Measurements from ENCODE around the gene ILKAP.

ILKAP gene

GRCh38 chr2:238203094-238203972 lies at the start of gene ILKAP:
TSS of gene ILKAP (minus strand) at chr2:238203695. CDS start at chr2:238203553, 142 bp downstream.
- peak; percentile 91 for DNase-seq

GRCh38 chr2:238252766-238253630 lies 49.5 kb upstream of the ILKAP start:
- no peak for DNase-seq

GRCh38 chr2:238251986-238252385 lies 48.5 kb upstream of the ILKAP start:
- DNase-seq: no peak

GRCh38 chr2:238251331-238251730 lies 47.8 kb upstream of the ILKAP start:
- no peak for DNase-seq

GRCh38 chr2:238250896-238251295 lies 47.4 kb upstream of the ILKAP start:
- DNase-seq: no peak

- no peak for DNase-seq
Measured at GRCh38 chr2:238247841-238248453, 44.5 kb upstream of the ILKAP start.

GRCh38 chr2:238247002-238247822 lies 43.7 kb upstream of the ILKAP start:
- no peak for DNase-seq

- DNase-seq: no peak
Measured at GRCh38 chr2:238244151-238244550, 40.7 kb upstream of the ILKAP start.

- DNase-seq: no peak
Measured at GRCh38 chr2:238243496-238244076, 40.1 kb upstream of the ILKAP start.

- no peak for DNase-seq
Measured at GRCh38 chr2:238242731-238243495, 39.4 kb upstream of the ILKAP start.

GRCh38 chr2:238241970-238242369 lies 38.5 kb upstream of the ILKAP start:
- DNase-seq: no peak

GRCh38 chr2:238240757-238241711 lies 37.5 kb upstream of the ILKAP start:
- DNase-seq: no peak

- peak; percentile 92 for DNase-seq
Measured at GRCh38 chr2:238239863-238240756, 36.6 kb upstream of the ILKAP start, which contains the start of gene HES6. TSS of gene HES6 (minus strand) at chr2:238240038. CDS start at chr2:238239905, 133 bp downstream.

- no peak for DNase-seq
Measured at GRCh38 chr2:238239543-238239862, 36.0 kb upstream of the ILKAP start.

- DNase-seq: peak; percentile 37
Measured at GRCh38 chr2:238238766-238239542, 35.5 kb upstream of the ILKAP start.

GRCh38 chr2:238238311-238238765 lies 34.8 kb upstream of the ILKAP start:
- DNase-seq: no peak

GRCh38 chr2:238237431-238238135 lies 34.1 kb upstream of the ILKAP start:
- DNase-seq: no peak

Data from inflammatory macrophage treated with lipopolysaccharide for 4 hours (primary cell).